ENCODE data around the gene DNAH6.

DNA sequence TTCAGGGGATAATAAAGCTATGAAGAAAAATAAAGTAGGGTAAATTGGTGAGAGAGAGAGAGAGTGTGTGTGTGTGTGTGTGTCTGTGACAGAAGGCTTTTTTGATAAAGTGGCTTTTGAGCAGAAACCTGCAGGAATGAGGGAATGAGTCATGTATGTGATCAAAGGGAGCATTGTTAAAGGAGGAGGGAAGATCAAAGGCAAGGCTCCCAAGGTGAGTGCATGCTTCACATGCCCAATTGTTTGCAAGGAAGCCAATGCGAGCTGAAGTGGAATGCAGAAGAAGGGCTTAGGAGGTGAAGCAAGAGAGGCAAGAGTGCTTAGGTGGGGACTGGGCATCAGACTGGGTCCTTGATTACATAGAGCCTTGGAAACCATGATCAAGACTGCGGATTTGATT is 96.8 kb downstream of the DNAH6 start:
- TF ChIP-seq, protein P1, sequence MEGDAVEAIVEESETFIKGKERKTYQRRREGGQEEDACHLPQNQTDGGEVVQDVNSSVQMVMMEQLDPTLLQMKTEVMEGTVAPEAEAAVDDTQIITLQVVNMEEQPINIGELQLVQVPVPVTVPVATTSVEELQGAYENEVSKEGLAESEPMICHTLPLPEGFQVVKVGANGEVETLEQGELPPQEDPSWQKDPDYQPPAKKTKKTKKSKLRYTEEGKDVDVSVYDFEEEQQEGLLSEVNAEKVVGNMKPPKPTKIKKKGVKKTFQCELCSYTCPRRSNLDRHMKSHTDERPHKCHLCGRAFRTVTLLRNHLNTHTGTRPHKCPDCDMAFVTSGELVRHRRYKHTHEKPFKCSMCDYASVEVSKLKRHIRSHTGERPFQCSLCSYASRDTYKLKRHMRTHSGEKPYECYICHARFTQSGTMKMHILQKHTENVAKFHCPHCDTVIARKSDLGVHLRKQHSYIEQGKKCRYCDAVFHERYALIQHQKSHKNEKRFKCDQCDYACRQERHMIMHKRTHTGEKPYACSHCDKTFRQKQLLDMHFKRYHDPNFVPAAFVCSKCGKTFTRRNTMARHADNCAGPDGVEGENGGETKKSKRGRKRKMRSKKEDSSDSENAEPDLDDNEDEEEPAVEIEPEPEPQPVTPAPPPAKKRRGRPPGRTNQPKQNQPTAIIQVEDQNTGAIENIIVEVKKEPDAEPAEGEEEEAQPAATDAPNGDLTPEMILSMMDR (IDR thresholded peaks at IDR 0.05; ENCODE audit: low read depth, low read length): no peak
- TF ChIP-seq POLR2A (IDR thresholded peaks at IDR 0.05; ENCODE audit: extremely low read depth, insufficient read length): no peak

Data from NB4 (cell line).